Lower leg skin (tissue), 4 donors: Measurements from ENCODE around the gene SLC22A1. TPM values are rescaled to one million over a fixed set of nuclear protein-coding genes. Genes with fewer than 3 reads are reported as not detected.
"Not testable (repeated sequence)": the region's sequence is repeated elsewhere in the genome, so short reads cannot be mapped to it uniquely, and the experiment has no call there.

ENCODE experiments used
- DNase-seq, 2 donors: peaks; one replicate each; pipeline ENCODE4 v3.0.0-alpha.2; 2019; ENCODE audit warnings: low spot score in 2 of 2
- H3K4me3 ChIP-seq: fragments of 200-600 bp; sonication (generic); 2 replicates; pipeline ENCODE4 v1.5.1; 2017; ENCODE audit warnings: mild to moderate bottlenecking, low read depth; ENCODE audit not compliant: poor library complexity, severe bottlenecking
- CTCF ChIP-seq, 3 donors: fragments of 450-650 bp; IDR thresholded peaks; one replicate each; pipeline ENCODE4 v1.5.1; 2016; ENCODE audit warnings: antibody characterized with exemption in 3 of 3, mild to moderate bottlenecking in 3 of 3, moderate library complexity in 2 of 3
- POLR2A ChIP-seq, 2 donors: fragments of 450-650 bp; IDR thresholded peaks; one replicate each; pipeline ENCODE4 v1.6.1; 2016 to 2017; ENCODE audit warnings: antibody characterized with exemption in 2 of 2, mild to moderate bottlenecking in 1 of 2, moderate library complexity in 1 of 2
- WGBS, 2 donors: methylation state at CpG; one replicate each; pipeline ENCODE4 v1.1.5; 2018; 5-methylcytosine and 5-hydroxymethylcytosine counted together
- intact Hi-C: fragments of 100-400 bp; cut with DNase I; formaldehyde crosslinking; loops from one replicate; pipeline ENCODE4 v1.15.0; 2023; ENCODE audit warnings: low total_unique reads
- total RNA-seq, 4 donors: library from RNA; depleted of rRNA; stranded (reverse); fragments of >200 nt; gene quantifications; one replicate each; pipeline ENCODE4 v1.1.0, GENCODE V29; 2016

The SLC22A1 gene
- total RNA-seq, 4 donors from 2014 or later = 0.65 to 1.4 (median 0.80) TPM; not detected in 1

GRCh38 chr6:160111806-160112205 lies 9.8 kb upstream of the SLC22A1 start:
- no peak for DNase-seq
- 73 to 81% methylated on average over 4 of the region's 4 CpGs for WGBS, 2 donors
- intact Hi-C loops = no loop called here
- no peak for TF ChIP-seq POLR2A (IDR thresholded peaks at IDR 0.05)
- TF ChIP-seq CTCF (IDR thresholded peaks at IDR 0.05) = no peak
- no peak overlapping the region for H3K4me3 ChIP-seq

GRCh38 chr6:160112628-160113299 lies 8.9 kb upstream of the SLC22A1 start:
- intact Hi-C loops = no loop called here
- no peak for DNase-seq
- WGBS, 2 donors = 49 to 65% methylated on average over 6 of the region's 6 CpGs
- H3K4me3 ChIP-seq = no peak overlapping the region
- TF ChIP-seq CTCF (IDR thresholded peaks at IDR 0.05) (no peak), POLR2A (IDR thresholded peaks at IDR 0.05) (no peak)

- H3K4me3 ChIP-seq, DNase-seq, intact Hi-C loops: not testable (repeated sequence)
- 97 to 99% methylated on average over 12 to 28 of the region's 29 CpGs for WGBS, 2 donors
Observed at GRCh38 chr6:160114536-160114935, 7.1 kb upstream of the SLC22A1 start.

- intact Hi-C loops = no loop called here
- WGBS, 2 donors = 83 to 91% methylated on average over 3 of the region's 3 CpGs
- no peak for TF ChIP-seq POLR2A (IDR thresholded peaks at IDR 0.05)
- no peak for TF ChIP-seq CTCF (IDR thresholded peaks at IDR 0.05)
- no peak overlapping the region for H3K4me3 ChIP-seq
- DNase-seq = no peak
Observed at GRCh38 chr6:160115421-160115820, 6.2 kb upstream of the SLC22A1 start.

GRCh38 chr6:160116411-160116810 lies 5.2 kb upstream of the SLC22A1 start:
- DNase-seq = no peak
- WGBS, 2 donors = 96 to 100% methylated on average over 2 of the region's 2 CpGs
- TF ChIP-seq POLR2A (IDR thresholded peaks at IDR 0.05) (no peak), CTCF (IDR thresholded peaks at IDR 0.05) (no peak)
- intact Hi-C loops = no loop called here
- H3K4me3 ChIP-seq = no peak overlapping the region

GRCh38 chr6:160117137-160117536 lies 4.5 kb upstream of the SLC22A1 start:
- 90 to 95% methylated on average over 6 of the region's 6 CpGs for WGBS, 2 donors
- TF ChIP-seq CTCF (IDR thresholded peaks at IDR 0.05) (no peak), POLR2A (IDR thresholded peaks at IDR 0.05) (no peak)
- intact Hi-C loops = no loop called here
- no peak overlapping the region for H3K4me3 ChIP-seq
- no peak for DNase-seq
